T-cell (primary cell): Measurements from ENCODE around the gene REN. TPM values are rescaled to one million over a fixed set of nuclear protein-coding genes. Genes with fewer than 3 reads are reported as not detected.

ENCODE experiments used
- ATAC-seq, 4 experiments: fragments of 200-7000 bp in 3 of 4; fragments of 150-1000 bp in 1 of 4; cut with Tn5 transposase; replicated peaks in 1 of 4; 1 replicate in 3 of 4; 2 replicates in 1 of 4; pipeline ENCODE4 v1.10.0; 2021; ENCODE audit warnings: moderate library complexity in 3 of 4, mild to moderate bottlenecking in 2 of 4, moderate number of reproducible peaks in 1 of 4
- CTCF ChIA-PET, 2 donors: fragments of 300-600 bp; sonication (Branson Sonifier 250); formaldehyde crosslinking; loops; one replicate each; lab custom pipeline; 2022; ENCODE audit warnings: antibody characterized with exemption in 2 of 2; lab: Charles Lee
- POLR2A ChIA-PET, 2 donors: fragments of 300-600 bp; sonication (Branson Sonifier 250); formaldehyde crosslinking; loops; one replicate each; lab custom pipeline; 2022; ENCODE audit warnings: antibody characterized with exemption in 2 of 2; lab: Charles Lee
- DNase-seq, 35 experiments: peaks; one replicate each; pipeline versions ENCODE4 v3.0.0 to v3.0.0-alpha.2; 2013 to 2023
- H3K27ac ChIP-seq: one replicate; pipeline ENCODE4 v1.5.1; 2013; ENCODE audit warnings: low read length
- H3K27me3 ChIP-seq, 2 experiments: replicated peaks in 1 of 2; 1 replicate in 1 of 2; 2 replicates in 1 of 2; pipeline versions ENCODE4 v1.6.1 to v1.7.0; 2013; ENCODE audit warnings: low read length in 1 of 2, mixed read lengths in 1 of 2; ENCODE audit not compliant: control insufficient read depth in 2 of 2, insufficient read depth in 2 of 2; ENCODE audit errors: extremely low read depth in 1 of 2
- H3K36me3 ChIP-seq, 2 donors: 1 replicate in 1 of 2; 2 replicates in 1 of 2; pipeline versions ENCODE4 v1.6.1 to v1.7.0; 2013; ENCODE audit warnings: low read length in 1 of 2; ENCODE audit not compliant: control insufficient read depth in 2 of 2, insufficient read depth in 1 of 2; ENCODE audit errors: extremely low read depth in 1 of 2
- H3K4me1 ChIP-seq, 2 experiments: 1 replicate in 1 of 2; 2 replicates in 1 of 2; pipeline versions ENCODE4 v1.6.1 to v1.7.0; 2013; ENCODE audit warnings: low read length in 2 of 2, mixed read lengths in 1 of 2; ENCODE audit not compliant: insufficient read depth in 2 of 2, control insufficient read depth in 1 of 2; ENCODE audit errors: extremely low read depth in 1 of 2
- H3K4me3 ChIP-seq, 2 donors: 1 replicate in 1 of 2; 2 replicates in 1 of 2; pipeline versions ENCODE4 v1.5.1 to v1.7.0; 2013; ENCODE audit warnings: mild to moderate bottlenecking in 2 of 2, low read length in 1 of 2, moderate library complexity in 1 of 2; ENCODE audit not compliant: control insufficient read depth in 1 of 2; ENCODE audit errors: extremely low read depth in 1 of 2
- H3K9me3 ChIP-seq: 2 replicates; pipeline ENCODE4 v1.7.0; 2013
- H3K27ac Mint-ChIP-seq, 2 donors: one replicate each; pipeline ENCODE4 v1.8.0; 2020 to 2021; ENCODE audit warnings: mild to moderate bottlenecking in 2 of 2, mixed read lengths in 2 of 2
- H3K27me3 Mint-ChIP-seq, 2 donors: one replicate each; pipeline ENCODE4 v1.8.0; 2021 to 2022; ENCODE audit warnings: mixed read lengths in 2 of 2
- H3K36me3 Mint-ChIP-seq: one replicate; pipeline ENCODE4 v1.8.0; 2021; ENCODE audit warnings: mixed read lengths
- H3K4me1 Mint-ChIP-seq, 3 donors: one replicate each; pipeline ENCODE4 v1.8.0; 2020 to 2022; ENCODE audit warnings: mixed read lengths in 3 of 3, mild to moderate bottlenecking in 1 of 3
- H3K4me3 Mint-ChIP-seq, 3 donors: one replicate each; pipeline ENCODE4 v1.8.0; 2020 to 2022; ENCODE audit warnings: mild to moderate bottlenecking in 3 of 3, mixed read lengths in 3 of 3, moderate library complexity in 3 of 3
- H3K9me3 Mint-ChIP-seq, 3 donors: one replicate each; pipeline ENCODE4 v1.8.0; 2020 to 2022; ENCODE audit warnings: mixed read lengths in 3 of 3
- WGBS: methylation state at CpG from one replicate; pipeline ENCODE4 v1.1.5; 2013; ENCODE audit warnings: missing lambda C conversion rate; ENCODE audit not compliant: insufficient coverage; 5-methylcytosine and 5-hydroxymethylcytosine counted together
- total RNA-seq, 35 experiments: library from RNA in 6 of 35; stranded (reverse) in 6 of 35; fragments of 120-200 nt in 1 of 35; gene quantifications; one replicate each; pipeline versions ENCODE4 v1.2.1 to v1.2.4 and lab custom pipeline; 2013 to 2026

The REN gene
- total RNA-seq, 5 donors from 2014 or later (not counting 1 experiment from before 2014, with no cell fraction given): not detected

DNA sequence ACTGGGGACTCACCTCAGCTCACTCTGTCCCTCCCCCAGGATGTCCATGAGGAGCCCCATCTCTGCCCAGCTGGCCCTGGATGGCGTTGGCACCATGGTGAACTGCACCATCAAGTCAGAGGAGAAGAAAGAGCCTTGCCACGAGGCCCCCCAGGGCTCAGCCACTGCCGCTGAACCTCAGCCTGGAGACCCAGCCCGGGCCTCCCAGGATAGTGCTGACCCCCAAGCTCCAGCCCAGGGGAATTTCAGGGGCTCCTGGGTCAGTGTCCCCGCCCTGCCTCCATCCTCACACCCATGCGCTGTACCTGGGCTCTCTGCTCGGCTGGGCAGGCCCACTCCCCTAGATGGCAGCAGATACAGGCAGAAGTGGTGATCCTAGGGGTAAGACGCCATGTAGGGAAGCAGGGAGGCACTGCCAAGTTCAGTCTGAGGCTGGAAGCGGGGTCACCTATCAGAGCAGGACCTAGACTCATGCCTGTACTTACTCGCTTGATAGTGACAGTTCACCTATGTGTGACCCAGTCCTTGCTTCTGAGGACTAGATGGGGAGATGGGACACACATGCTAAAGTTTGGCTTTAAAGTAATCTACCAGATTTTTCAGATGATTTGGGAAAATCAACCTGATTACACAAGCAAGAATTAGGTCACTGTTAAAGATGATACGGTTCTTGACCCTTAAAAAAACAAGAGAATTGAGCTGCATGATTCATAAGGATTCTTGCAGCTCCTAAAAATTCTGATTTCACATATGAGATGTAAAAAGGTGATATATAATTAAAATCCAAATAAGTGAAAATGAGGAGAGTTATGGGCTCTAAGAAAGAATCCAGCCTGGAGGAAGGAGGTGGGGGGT is 53.0 kb downstream of the REN start:
- POLR2A ChIA-PET: no interaction called here
- peaks cover 0 to 3% of the 10 kb centered on the region in 2 experiments for H3K27me3 ChIP-seq
- H3K4me3 ChIP-seq: no peak overlapping the region
- Mint-ChIP-seq H3K4me1 (peaks cover 0 to 6% (median 0%) of the 10 kb centered on the region in 3 donors), H3K4me3 (no peak overlapping the region), H3K27me3 (peaks cover 0 to 2% of the 10 kb centered on the region in 2 donors), H3K9me3 (no peaks in the 10 kb centered on the region), H3K27ac (no peak overlapping the region), H3K36me3 (no peaks in the 10 kb centered on the region)
- no peak for ATAC-seq
- peaks cover 0 to 3% of the 10 kb centered on the region in 2 experiments for H3K4me1 ChIP-seq
- H3K27ac ChIP-seq: no peak overlapping the region
- WGBS: 74% methylated on average over 9 of the region's 11 CpGs
- CTCF ChIA-PET: interaction anchor here in 1 of 2 donors (0.7 kb wide), 2 partner anchors 277 to 1534 kb away, joined by 3 read pairs; no protein-coding TSS in a partner anchor
- no peaks in the 10 kb centered on the region for H3K9me3 ChIP-seq
- H3K36me3 ChIP-seq: no peaks in the 10 kb centered on the region
- no peak for DNase-seq

- peaks cover 0 to 2% of the 10 kb centered on the region in 2 donors for H3K27me3 Mint-ChIP-seq
- H3K36me3 ChIP-seq: no peaks in the 10 kb centered on the region
- no peak overlapping the region for H3K27ac ChIP-seq
- peaks cover 0 to 6% of the 10 kb centered on the region in 2 experiments for H3K27me3 ChIP-seq
- no peaks in the 10 kb centered on the region for H3K36me3 Mint-ChIP-seq
- POLR2A ChIA-PET: no interaction called here
- H3K9me3 ChIP-seq: no peaks in the 10 kb centered on the region
- ATAC-seq (no peak), DNase-seq (no peak)
- H3K4me1 Mint-ChIP-seq: peaks cover 0 to 14% (median 1%) of the 10 kb centered on the region in 3 donors
- CTCF ChIA-PET: no interaction called here
- no peak overlapping the region for H3K4me3 Mint-ChIP-seq
- 91% methylated on average over 3 of the region's 5 CpGs for WGBS
- H3K4me3 ChIP-seq: no peak overlapping the region
- H3K27ac Mint-ChIP-seq: no peak overlapping the region
- peaks cover 0 to 13% of the 10 kb centered on the region in 2 experiments for H3K4me1 ChIP-seq
- no peaks in the 10 kb centered on the region for H3K9me3 Mint-ChIP-seq
These were observed 55.1 kb downstream of the REN start for GRCh38 chr1:204110894-204111633.

DNA sequence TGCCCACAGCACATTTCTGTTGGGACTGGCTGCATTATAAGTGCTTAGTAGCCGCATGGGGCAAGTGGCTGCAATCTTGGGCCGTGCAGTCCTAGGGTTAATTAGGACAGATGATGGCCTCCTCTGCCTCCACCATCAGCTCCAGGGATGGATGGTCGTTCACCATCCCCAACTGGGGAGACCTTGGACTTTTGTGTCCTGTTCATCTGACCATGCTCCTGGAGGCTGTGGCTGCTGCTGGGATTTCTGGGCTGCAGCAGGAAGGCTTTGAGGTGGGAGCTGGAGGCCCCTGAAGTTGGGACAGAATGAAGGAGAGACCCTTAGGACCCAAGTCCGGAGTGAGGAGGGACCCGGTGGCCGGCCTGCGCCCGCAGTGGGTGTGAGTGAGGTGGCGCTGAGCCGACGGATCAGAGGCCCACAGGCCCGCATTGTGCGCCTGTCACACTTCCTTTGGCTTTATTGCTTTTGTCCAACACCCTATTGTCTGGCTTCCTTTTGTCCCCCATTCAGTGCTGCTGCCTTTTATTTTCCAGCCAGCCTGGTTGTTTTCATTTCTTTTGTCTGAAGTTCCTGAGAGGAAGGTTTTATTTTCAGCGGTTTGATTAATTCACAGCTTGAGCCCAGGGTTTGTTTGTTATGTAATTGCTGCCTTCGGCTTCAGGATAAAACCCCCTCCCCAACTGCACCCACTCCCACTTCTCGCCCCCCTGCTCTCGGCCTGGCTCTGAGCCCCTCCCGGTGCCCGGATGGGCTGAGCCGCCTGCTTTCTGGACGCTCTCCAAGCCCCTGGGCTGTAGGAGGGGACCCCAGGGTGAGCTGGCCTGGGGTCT is 57.6 kb downstream of the REN start:
- Histone ChIP-seq H3K27ac (no peak overlapping the region), H3K4me3 (no peak overlapping the region), H3K27me3 (peaks cover 0 to 6% of the 10 kb centered on the region in 2 experiments), H3K9me3 (no peaks in the 10 kb centered on the region), H3K4me1 (peaks cover 0 to 37% of the 10 kb centered on the region in 2 experiments), H3K36me3 (no peaks in the 10 kb centered on the region)
- WGBS: 97% methylated on average over 6 of the region's 21 CpGs
- ChIA-PET POLR2A (no interaction called here), CTCF (interaction anchor here in 1 of 2 donors (0.6 kb wide), 1 partner anchor 379 kb away, joined by 5 read pairs; no protein-coding TSS in a partner anchor)
- Mint-ChIP-seq H3K27ac (peak overlapping the region in 1 of 2 donors; percentile 71), H3K4me1 (peaks cover 11 to 35% (median 15%) of the 10 kb centered on the region in 3 donors), H3K36me3 (no peaks in the 10 kb centered on the region), H3K4me3 (no peak overlapping the region), H3K27me3 (peaks cover 0 to 4% of the 10 kb centered on the region in 2 donors), H3K9me3 (no peaks in the 10 kb centered on the region)
- ATAC-seq: no peak
- DNase-seq: no peak

GRCh38 chr1:204107892-204108291 is 58.2 kb downstream of the REN start:
- H3K9me3 Mint-ChIP-seq: no peaks in the 10 kb centered on the region

DNA sequence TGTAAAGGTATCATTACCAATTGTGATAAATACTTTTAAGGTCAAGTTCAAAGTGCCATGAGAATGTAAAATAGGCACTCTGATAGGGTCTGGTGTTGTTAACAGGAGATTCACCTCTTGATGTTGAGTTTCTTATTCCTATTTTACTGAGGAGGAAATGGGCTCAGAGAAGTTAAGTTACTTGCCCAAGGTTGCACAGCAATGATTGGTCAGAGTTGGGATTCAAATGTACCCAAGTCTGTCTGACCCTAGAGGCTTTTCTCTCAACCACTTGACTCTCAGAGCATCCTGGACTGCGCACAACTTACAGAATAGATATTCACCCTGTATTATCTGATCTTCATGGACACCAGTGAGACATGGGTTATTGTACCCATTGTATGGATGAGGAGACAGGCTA is 59.3 kb downstream of the REN start:
- Mint-ChIP-seq H3K27me3 (peaks cover 0 to 4% of the 10 kb centered on the region in 2 donors), H3K4me3 (no peak overlapping the region), H3K4me1 (peaks cover 23 to 50% (median 31%) of the 10 kb centered on the region in 3 donors), H3K27ac (peak overlapping the region in 1 of 2 donors; percentile 27), H3K36me3 (no peaks in the 10 kb centered on the region), H3K9me3 (no peaks in the 10 kb centered on the region)
- CTCF ChIA-PET: no interaction called here
- Histone ChIP-seq H3K36me3 (no peaks in the 10 kb centered on the region), H3K4me3 (no peak overlapping the region), H3K27me3 (peaks cover 0 to 6% of the 10 kb centered on the region in 2 experiments), H3K9me3 (no peaks in the 10 kb centered on the region), H3K4me1 (peaks cover 0 to 54% of the 10 kb centered on the region in 2 experiments), H3K27ac (no peak overlapping the region)
- ATAC-seq: no peak
- POLR2A ChIA-PET: no interaction called here
- no CpG with 5 or more reads among the region's 1 CpG for WGBS
- no peak for DNase-seq

More at GRCh38 chr1:204107892-204108291, 58.2 kb downstream of the REN start:
- ChIA-PET CTCF (no interaction called here), POLR2A (no interaction called here)
- Histone ChIP-seq H3K4me1 (peaks cover 0 to 44% of the 10 kb centered on the region in 2 experiments), H3K9me3 (no peaks in the 10 kb centered on the region), H3K27ac (no peak overlapping the region), H3K4me3 (no peak overlapping the region), H3K27me3 (peaks cover 0 to 6% of the 10 kb centered on the region in 2 experiments), H3K36me3 (no peaks in the 10 kb centered on the region)
- no peak for DNase-seq
- WGBS: no CpG with 5 or more reads among the region's 2 CpGs
- Mint-ChIP-seq H3K27ac (no peak overlapping the region), H3K4me3 (no peak overlapping the region), H3K27me3 (peaks cover 0 to 4% of the 10 kb centered on the region in 2 donors), H3K36me3 (no peaks in the 10 kb centered on the region), H3K4me1 (peaks cover 13 to 41% (median 21%) of the 10 kb centered on the region in 3 donors)
- ATAC-seq: no peak
